ENCODE data around the gene WSB2. TPM values are rescaled to one million over a fixed set of nuclear protein-coding genes. Genes with fewer than 3 reads are reported as not detected.

Gene WSB2
- total RNA-seq, 8 experiments from 2014 or later, result 46.4 to 143 (median 81.9) TPM

DNA sequence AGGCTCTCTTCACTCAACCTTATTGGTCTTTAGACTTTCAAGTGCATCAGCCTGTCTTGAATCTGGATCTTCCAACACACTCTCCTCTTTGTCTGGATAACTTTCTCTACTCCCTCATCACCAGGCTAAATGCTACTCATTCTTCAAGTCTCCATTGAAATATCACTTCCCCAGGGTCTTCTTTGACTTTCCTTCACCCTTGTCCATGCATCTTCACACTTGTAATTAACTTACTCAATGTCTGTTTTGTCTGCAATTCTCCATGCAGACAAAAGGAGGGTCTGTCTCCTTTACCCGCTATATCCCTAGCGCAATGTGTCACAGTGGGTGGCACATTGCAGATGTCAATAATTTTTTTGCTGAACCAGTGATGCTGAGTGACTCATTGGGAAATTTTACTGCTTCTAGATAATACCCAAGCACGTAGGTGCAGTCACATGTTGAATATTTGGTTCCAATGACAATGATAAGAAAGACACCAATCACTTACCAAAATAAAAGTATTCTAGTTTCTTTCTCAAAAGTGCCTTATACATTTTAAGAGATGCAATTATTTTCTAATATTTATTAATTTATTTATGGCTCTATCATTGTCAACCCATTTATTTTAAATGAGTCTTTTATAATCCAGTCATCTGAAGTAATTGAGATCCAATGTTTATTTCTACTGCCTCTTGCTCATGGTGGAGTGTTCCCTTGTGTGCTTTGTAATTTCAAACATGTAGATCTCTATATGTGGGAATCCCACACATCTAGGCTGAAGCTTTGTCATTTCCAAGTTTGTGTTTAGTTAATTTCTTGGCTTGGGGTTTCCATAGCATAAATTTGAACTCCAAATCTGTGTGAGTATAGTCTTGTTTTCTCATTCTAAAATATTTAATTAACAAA is 66.2 kb downstream of the WSB2 start:
- ATAC-seq (replicated peaks in 6 of 8), result no peak
- WGBS, 10 experiments, result 0 to 90% (median 69%) methylated on average over 1 to 3 of the region's 3 CpGs; no CpG with 5 or more reads in 3 of the 10 experiments

GRCh38 chr12:117986705-117987469 is 74.1 kb downstream of the WSB2 start:
- in situ Hi-C loops (cut with MboI; ENCODE audit: low pct_unique_long_range_greater_than_20kb in 2 of 9, low sequenced_read_pairs in 9 of 9, unreplicated experiment in 9 of 9), result no loop called here
- WGBS, 10 experiments, result 2 to 88% (median 46%) methylated on average over 1 to 4 of the region's 4 CpGs
- no peaks in the 10 kb centered on the region for H3K4me1 ChIP-seq (replicated peaks in 1 of 2)
- ATAC-seq (replicated peaks in 6 of 8), result peak in 3 of 8 experiments; percentile 83 to 92 (median 92)
- no peak overlapping the region for H3K27ac ChIP-seq
- no peak overlapping the region for H3K4me3 ChIP-seq

More for the DNA sequence above, 66.2 kb downstream of the WSB2 start:
- H3K4me1 ChIP-seq (replicated peaks in 1 of 2), result no peaks in the 10 kb centered on the region
- in situ Hi-C loops (cut with MboI; ENCODE audit: low pct_unique_long_range_greater_than_20kb in 2 of 9, low sequenced_read_pairs in 9 of 9, unreplicated experiment in 9 of 9), result no loop called here
- H3K4me3 ChIP-seq, result no peak overlapping the region
- H3K27ac ChIP-seq, result no peak overlapping the region

DNA sequence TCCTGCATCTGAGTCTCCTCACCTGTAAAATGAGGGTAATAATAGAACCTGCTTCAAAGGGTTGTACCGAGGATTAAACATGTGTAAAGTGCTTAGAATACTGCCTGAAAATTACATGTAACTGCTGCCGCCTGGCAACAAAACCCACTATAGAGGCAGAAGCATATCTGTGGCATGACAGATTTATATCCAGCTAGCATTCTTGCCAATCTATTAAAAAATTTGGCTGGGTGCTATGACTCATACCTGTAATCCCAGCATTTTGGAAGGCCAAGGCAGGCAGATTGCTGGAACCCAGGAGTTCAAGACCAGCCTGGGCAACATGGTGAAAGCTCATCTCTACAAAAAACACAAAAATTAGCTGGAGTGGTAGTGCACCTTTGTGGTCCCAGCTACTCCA is 75.8 kb downstream of the WSB2 start:
- in situ Hi-C loops (cut with MboI; ENCODE audit: low pct_unique_long_range_greater_than_20kb in 2 of 9, low sequenced_read_pairs in 9 of 9, unreplicated experiment in 9 of 9), result no loop called here
- 80 to 100% (median 90%) methylated on average over 1 to 2 of the region's 2 CpGs; no CpG with 5 or more reads in 6 of the 10 experiments for WGBS, 10 experiments
- H3K4me1 ChIP-seq (replicated peaks in 1 of 2), result no peaks in the 10 kb centered on the region
- no peak overlapping the region for H3K27ac ChIP-seq
- H3K4me3 ChIP-seq, result no peak overlapping the region
- ATAC-seq (replicated peaks in 6 of 8), result no peak

Other genes with a start within 250 kb of the WSB2 start
- gene KSR2, start 92.2 kb downstream of the WSB2 start, total RNA-seq, result 1 to 10 TPM in 4 of 8 experiments, under 1 TPM in 4; 0.09 to 2.3 (median 1.0) TPM
- 10 to 100 TPM in 7 of 8 experiments, 1 to 10 TPM in 1; 4.9 to 37.4 (median 15.9) TPM for gene RFC5, start 44.5 kb downstream of the WSB2 start, total RNA-seq
- gene VSIG10, start 42.8 kb upstream of the WSB2 start, total RNA-seq, result 10 to 100 TPM in 5 of 8 experiments, 1 to 10 TPM in 3; 5.7 to 25.9 (median 12.4) TPM
- gene PEBP1, start 74.9 kb upstream of the WSB2 start, total RNA-seq, result 100 to 1,000 TPM; 181 to 302 (median 268) TPM